GM12878 (cell line): Measurements from ENCODE around the gene RINT1. TPM values are rescaled to one million over a fixed set of nuclear protein-coding genes. Genes with fewer than 3 reads are reported as not detected.

Source experiments
- ASH2L ChIP-seq: fragments of 300-600, 200-600 bp; sonication (generic); IDR thresholded peaks from 2 replicates; pipeline ENCODE4 v1.6.1; 2017; ENCODE audit warnings: low read depth, mild to moderate bottlenecking, borderline replicate concordance
- FOXK2 ChIP-seq: fragments of 450-650 bp; IDR thresholded peaks from 2 replicates; pipeline ENCODE4 v1.6.1; 2017; ENCODE audit warnings: mild to moderate bottlenecking, moderate library complexity
- HCFC1 ChIP-seq: fragments of 150-350 bp; IDR thresholded peaks from 2 replicates; pipeline ENCODE4 v1.6.1; 2014; ENCODE audit warnings: low read length
- KLF5 ChIP-seq: fragments of 450-650 bp; IDR thresholded peaks from 2 replicates; pipeline ENCODE4 v1.6.1; 2014; ENCODE audit warnings: mild to moderate bottlenecking; ENCODE audit not compliant: partially characterized antibody
- NR2C2 ChIP-seq: IDR thresholded peaks from 2 replicates; pipeline ENCODE4 v1.6.1; 2011; ENCODE audit warnings: borderline replicate concordance, low read depth; ENCODE audit not compliant: control insufficient read depth, insufficient read length
- RAD51 ChIP-seq: fragments of 450-650 bp; IDR thresholded peaks from 2 replicates; pipeline ENCODE4 v1.6.1; 2016; ENCODE audit warnings: moderate library complexity, mild to moderate bottlenecking, inconsistent platforms
- RUNX3 ChIP-seq: IDR thresholded peaks from 2 replicates; pipeline ENCODE4 v1.6.1; 2012; ENCODE audit warnings: low read length, inconsistent platforms
- SIN3A ChIP-seq: IDR thresholded peaks from 2 replicates; pipeline ENCODE4 v1.6.1; 2012; ENCODE audit warnings: low read depth, low read length, improper control_type of control experiment
- SMAD1 ChIP-seq: fragments of 450-650 bp; IDR thresholded peaks from 2 replicates; pipeline ENCODE4 v1.6.1; 2018; ENCODE audit warnings: mild to moderate bottlenecking, low read depth; ENCODE audit not compliant: partially characterized antibody
- SPI1 ChIP-seq: IDR thresholded peaks from 2 replicates; pipeline ENCODE4 v1.6.1; 2011; ENCODE audit warnings: low read depth, mild to moderate bottlenecking, low read length, moderate library complexity, borderline replicate concordance; ENCODE audit not compliant: insufficient read depth
- TAF1 ChIP-seq: IDR thresholded peaks from 2 replicates; pipeline ENCODE4 v1.6.1; 2011; ENCODE audit warnings: mild to moderate bottlenecking, low read depth, low read length, borderline replicate concordance
- TBL1XR1 ChIP-seq: IDR thresholded peaks from 2 replicates; pipeline ENCODE4 v1.6.1; 2012; ENCODE audit warnings: low read depth, low read length, improper control_type of control experiment
- TCF3 ChIP-seq: IDR thresholded peaks from 2 replicates; pipeline ENCODE4 v1.6.1; 2012; ENCODE audit warnings: low read depth, mild to moderate bottlenecking, low read length, borderline replicate concordance; ENCODE audit not compliant: insufficient read depth
- ZNF24 ChIP-seq: fragments of 450-650 bp; IDR thresholded peaks from 2 replicates; pipeline ENCODE4 v1.6.1; 2017; ENCODE audit warnings: antibody characterized with exemption, mild to moderate bottlenecking
- ZNF384 ChIP-seq: IDR thresholded peaks from 2 replicates; pipeline ENCODE4 v1.6.1; 2012; ENCODE audit warnings: low read depth, mild to moderate bottlenecking, low read length, improper control_type of control experiment, borderline replicate concordance
- ZNF622 ChIP-seq: fragments of 450-650 bp; IDR thresholded peaks from 2 replicates; pipeline ENCODE4 v1.6.1; 2017; ENCODE audit warnings: mild to moderate bottlenecking, inconsistent platforms
- ZZZ3 ChIP-seq: IDR thresholded peaks from 2 replicates; pipeline ENCODE4 v1.6.1; 2011; ENCODE audit warnings: low read depth; ENCODE audit not compliant: control insufficient read depth, insufficient read length
- polyA plus RNA-seq, 11 experiments: library from polyadenylated mRNA; depleted of rRNA in 4 of 11; unstranded in 6 of 11; stranded (reverse) in 5 of 11; fragments of >200 nt; fragmentation: Nextera tagmentation in 4 of 11; fragmentation: Illumina TruSeq in 1 of 11; extraction: Ambion mirVana in 4 of 11; extraction: Trizol in 1 of 11; gene quantifications; 1 replicate in 1 of 11; 2 replicates in 10 of 11; pipeline versions ENCODE4 v1.2.1 to v1.2.3, GENCODE V29; 2011 to 2016; ENCODE audit warnings: inconsistent platforms in 2 of 11, missing spikeins in 2 of 11, low read depth in 1 of 11
- total RNA-seq, 4 experiments: library from RNA; depleted of rRNA in 3 of 4; stranded (reverse); fragments of >200 nt in 3 of 4; fragmentation: Illumina TruSeq in 1 of 4; extraction: Trizol in 1 of 4; gene quantifications; 2 replicates each; pipeline versions ENCODE4 v1.2.1 to v1.2.3, GENCODE V29; 2013 to 2021
- TF ChIP-seq, protein P1 (sequence below): fragments of 450-650 bp; IDR thresholded peaks from 2 replicates; pipeline ENCODE4 v1.6.1; 2017; ENCODE audit warnings: mild to moderate bottlenecking, low read depth, inconsistent platforms; ENCODE audit not compliant: poor library complexity, severe bottlenecking
- TF ChIP-seq, protein P2 (sequence below): fragments of 150-350 bp; IDR thresholded peaks from 2 replicates; pipeline ENCODE4 v1.6.1; 2014; ENCODE audit warnings: mild to moderate bottlenecking, low read depth, low read length
- TF ChIP-seq, protein P3 (sequence below): IDR thresholded peaks from 2 replicates; pipeline ENCODE4 v1.6.1; 2011; ENCODE audit warnings: low read depth, mild to moderate bottlenecking, low read length, moderate library complexity, borderline replicate concordance; ENCODE audit errors: extremely low read depth
- TF ChIP-seq, protein P4 (sequence below): IDR thresholded peaks from 2 replicates; pipeline ENCODE4 v1.6.1; 2011; ENCODE audit warnings: low read depth, low read length, improper control_type of control experiment, borderline replicate concordance
- TF ChIP-seq, protein P5 (sequence below): fragments of 450-650 bp; formaldehyde crosslinking; IDR thresholded peaks from 2 replicates; pipeline ENCODE4 v1.5.0; 2022; ENCODE audit warnings: mild to moderate bottlenecking, missing genetic modification characterization

RINT1 gene
- total and polyA plus RNA-seq, 10 of the 15 experiments (the other 5 are each of a cell fraction or from before 2014, with no cell fraction given) = 6.7 to 32.3 (median 17.3) TPM

DNA sequence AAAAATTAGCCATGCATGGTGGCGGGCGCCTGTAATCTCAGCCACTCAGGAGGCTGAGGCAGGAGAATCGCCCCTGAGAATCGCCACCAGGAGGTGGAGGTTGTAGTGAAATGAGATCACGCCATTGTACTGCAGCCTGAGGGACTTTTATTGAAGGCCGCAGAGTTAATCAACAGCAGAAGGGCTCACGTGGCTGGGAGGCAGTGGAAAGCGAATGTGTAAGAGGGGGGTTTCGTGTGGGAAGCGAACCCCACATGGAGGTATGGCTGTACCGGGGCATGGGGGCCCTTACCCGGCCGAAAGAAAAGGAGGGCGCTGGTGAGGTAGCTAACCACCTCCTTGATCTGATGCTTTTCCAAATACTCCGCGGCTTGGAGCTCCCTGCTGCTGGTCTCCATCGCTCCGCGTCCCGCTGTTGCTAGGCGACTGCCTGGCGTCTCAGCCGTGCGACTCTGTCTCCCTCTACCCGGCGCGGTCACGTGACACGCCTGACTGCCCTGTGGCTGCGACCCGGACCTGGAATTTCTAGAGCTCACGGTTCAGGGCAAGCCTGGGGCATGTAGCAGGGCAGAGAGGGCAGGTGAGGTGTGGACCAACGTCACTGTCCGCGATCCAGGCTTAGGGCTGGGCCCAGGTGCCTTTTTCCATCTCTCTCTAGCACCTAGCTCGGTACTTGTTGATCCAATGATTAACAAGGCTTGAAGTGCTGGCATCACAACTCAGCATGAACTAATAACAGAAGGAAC lies 49.2 kb downstream of the RINT1 start, which contains the start of gene EFCAB10 (continued):
- no peak for TF ChIP-seq SPI1
- TF ChIP-seq ZNF24 = no peak
- TF ChIP-seq, protein P1, sequence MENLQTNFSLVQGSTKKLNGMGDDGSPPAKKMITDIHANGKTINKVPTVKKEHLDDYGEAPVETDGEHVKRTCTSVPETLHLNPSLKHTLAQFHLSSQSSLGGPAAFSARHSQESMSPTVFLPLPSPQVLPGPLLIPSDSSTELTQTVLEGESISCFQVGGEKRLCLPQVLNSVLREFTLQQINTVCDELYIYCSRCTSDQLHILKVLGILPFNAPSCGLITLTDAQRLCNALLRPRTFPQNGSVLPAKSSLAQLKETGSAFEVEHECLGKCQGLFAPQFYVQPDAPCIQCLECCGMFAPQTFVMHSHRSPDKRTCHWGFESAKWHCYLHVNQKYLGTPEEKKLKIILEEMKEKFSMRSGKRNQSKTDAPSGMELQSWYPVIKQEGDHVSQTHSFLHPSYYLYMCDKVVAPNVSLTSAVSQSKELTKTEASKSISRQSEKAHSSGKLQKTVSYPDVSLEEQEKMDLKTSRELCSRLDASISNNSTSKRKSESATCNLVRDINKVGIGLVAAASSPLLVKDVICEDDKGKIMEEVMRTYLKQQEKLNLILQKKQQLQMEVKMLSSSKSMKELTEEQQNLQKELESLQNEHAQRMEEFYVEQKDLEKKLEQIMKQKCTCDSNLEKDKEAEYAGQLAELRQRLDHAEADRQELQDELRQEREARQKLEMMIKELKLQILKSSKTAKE = no peak
- no peak for TF ChIP-seq TBL1XR1
- TF ChIP-seq NR2C2 = no peak
- TF ChIP-seq TCF3 = no peak
- no peak for TF ChIP-seq RUNX3
- TF ChIP-seq RAD51 = peak; percentile 85
- TF ChIP-seq, protein P2, sequence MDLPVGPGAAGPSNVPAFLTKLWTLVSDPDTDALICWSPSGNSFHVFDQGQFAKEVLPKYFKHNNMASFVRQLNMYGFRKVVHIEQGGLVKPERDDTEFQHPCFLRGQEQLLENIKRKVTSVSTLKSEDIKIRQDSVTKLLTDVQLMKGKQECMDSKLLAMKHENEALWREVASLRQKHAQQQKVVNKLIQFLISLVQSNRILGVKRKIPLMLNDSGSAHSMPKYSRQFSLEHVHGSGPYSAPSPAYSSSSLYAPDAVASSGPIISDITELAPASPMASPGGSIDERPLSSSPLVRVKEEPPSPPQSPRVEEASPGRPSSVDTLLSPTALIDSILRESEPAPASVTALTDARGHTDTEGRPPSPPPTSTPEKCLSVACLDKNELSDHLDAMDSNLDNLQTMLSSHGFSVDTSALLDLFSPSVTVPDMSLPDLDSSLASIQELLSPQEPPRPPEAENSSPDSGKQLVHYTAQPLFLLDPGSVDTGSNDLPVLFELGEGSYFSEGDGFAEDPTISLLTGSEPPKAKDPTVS = no peak
- TF ChIP-seq, protein P3, sequence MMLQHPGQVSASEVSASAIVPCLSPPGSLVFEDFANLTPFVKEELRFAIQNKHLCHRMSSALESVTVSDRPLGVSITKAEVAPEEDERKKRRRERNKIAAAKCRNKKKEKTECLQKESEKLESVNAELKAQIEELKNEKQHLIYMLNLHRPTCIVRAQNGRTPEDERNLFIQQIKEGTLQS = 0 out of 2 replicates have a peak, but pooled peaks have one; percentile 26
- no peak for TF ChIP-seq KLF5
- TF ChIP-seq, protein P4, sequence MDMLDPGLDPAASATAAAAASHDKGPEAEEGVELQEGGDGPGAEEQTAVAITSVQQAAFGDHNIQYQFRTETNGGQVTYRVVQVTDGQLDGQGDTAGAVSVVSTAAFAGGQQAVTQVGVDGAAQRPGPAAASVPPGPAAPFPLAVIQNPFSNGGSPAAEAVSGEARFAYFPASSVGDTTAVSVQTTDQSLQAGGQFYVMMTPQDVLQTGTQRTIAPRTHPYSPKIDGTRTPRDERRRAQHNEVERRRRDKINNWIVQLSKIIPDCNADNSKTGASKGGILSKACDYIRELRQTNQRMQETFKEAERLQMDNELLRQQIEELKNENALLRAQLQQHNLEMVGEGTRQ = peak; percentile 25
- no peak for TF ChIP-seq FOXK2
- TF ChIP-seq ASH2L = no peak
- TF ChIP-seq TAF1 = no peak
- TF ChIP-seq ZNF384 = no peak
- TF ChIP-seq ZNF622 = no peak
- no peak for TF ChIP-seq ZZZ3
- TF ChIP-seq, protein P5, sequence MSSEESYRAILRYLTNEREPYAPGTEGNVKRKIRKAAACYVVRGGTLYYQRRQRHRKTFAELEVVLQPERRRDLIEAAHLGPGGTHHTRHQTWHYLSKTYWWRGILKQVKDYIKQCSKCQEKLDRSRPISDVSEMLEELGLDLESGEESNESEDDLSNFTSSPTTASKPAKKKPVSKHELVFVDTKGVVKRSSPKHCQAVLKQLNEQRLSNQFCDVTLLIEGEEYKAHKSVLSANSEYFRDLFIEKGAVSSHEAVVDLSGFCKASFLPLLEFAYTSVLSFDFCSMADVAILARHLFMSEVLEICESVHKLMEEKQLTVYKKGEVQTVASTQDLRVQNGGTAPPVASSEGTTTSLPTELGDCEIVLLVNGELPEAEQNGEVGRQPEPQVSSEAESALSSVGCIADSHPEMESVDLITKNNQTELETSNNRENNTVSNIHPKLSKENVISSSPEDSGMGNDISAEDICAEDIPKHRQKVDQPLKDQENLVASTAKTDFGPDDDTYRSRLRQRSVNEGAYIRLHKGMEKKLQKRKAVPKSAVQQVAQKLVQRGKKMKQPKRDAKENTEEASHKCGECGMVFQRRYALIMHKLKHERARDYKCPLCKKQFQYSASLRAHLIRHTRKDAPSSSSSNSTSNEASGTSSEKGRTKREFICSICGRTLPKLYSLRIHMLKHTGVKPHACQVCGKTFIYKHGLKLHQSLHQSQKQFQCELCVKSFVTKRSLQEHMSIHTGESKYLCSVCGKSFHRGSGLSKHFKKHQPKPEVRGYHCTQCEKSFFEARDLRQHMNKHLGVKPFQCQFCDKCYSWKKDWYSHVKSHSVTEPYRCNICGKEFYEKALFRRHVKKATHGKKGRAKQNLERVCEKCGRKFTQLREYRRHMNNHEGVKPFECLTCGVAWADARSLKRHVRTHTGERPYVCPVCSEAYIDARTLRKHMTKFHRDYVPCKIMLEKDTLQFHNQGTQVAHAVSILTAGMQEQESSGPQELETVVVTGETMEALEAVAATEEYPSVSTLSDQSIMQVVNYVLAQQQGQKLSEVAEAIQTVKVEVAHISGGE = no peak
- TF ChIP-seq HCFC1 = no peak
- TF ChIP-seq SIN3A = no peak
- TF ChIP-seq SMAD1 = no peak
